Measurements from ENCODE around the gene KIAA0753.

KIAA0753 gene

DNA sequence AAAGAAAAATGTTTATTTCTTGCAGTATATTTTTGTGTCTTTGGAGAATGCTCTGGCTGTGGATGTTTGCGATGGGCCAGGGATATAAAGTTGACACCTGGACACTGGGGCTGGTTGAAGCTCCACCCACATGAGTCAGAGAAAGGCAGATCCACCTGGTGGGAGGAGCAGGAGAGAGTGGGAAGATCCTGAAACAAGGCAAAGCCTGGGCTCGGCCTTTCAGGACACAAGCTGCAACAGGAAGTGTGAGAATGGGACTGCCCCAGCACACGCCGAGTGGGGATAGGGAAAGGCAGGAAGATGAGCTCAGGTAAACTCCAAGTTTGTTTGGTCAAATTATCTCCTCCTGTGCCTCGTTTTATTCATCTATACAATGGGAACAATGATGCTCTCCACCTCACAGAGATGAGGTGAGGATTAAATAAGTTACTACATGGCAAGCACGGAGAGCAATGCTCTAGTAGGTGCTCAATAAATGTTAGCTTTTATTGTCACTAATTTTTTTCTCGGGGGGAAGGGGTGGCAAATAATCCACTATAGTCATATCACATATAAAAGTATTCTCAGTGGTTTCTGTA is 62.7 kb downstream of the KIAA0753 start:
- no peak overlapping the region for H3K4me2 ChIP-seq (ENCODE audit: low read length)

DNA sequence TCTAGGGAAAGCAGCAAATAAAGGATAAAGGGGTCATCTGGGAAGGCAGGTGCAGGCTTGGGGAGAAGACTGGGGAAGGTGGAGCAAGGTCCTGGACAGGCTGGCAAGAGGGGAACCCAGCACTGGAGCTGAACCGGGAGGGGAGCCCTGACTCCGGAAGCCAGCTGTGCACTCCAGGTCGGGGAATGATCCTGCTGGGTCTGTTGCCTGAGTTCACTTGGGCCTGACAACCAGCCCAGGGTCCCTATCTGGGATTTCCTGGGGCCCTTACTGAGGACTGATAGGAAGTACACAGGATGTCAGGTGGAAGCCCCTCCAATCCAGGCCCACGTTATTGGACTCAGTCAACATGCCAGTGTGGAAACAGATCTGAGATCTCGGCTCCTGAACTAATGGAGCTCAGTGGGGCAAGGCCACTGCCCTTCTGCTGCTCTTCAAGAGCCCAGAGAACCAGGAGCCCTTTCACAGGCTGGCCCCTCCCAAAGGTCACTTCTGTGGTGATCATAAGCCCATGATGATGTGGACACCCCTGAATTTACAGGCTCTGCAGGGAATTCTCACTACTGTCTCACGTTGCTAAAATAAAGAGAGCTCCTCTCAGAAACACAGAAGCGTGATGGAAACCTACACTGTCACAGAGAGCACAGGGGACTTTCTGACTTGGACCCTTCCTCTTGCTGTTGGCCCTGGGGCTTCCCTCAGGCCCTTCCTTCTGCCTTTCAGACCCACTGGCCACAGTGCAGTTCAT is 64.3 kb downstream of the KIAA0753 start:
- Histone ChIP-seq H3K4me1 (ENCODE audit: low read length) (no peaks in the 10 kb centered on the region), H2AFZ (ENCODE audit: low read depth, low read length) (no peak overlapping the region), H3K9ac (ENCODE audit: low read length) (no peak overlapping the region), H3K79me2 (ENCODE audit: low read length) (no peaks in the 10 kb centered on the region), H3K27ac (ENCODE audit: low read length) (no peak overlapping the region), H4K20me1 (ENCODE audit: insufficient read depth, low read length) (no peaks in the 10 kb centered on the region), H3K36me3 (replicated peaks; ENCODE audit: low read depth, low read length) (no peaks in the 10 kb centered on the region), H3K4me2 (ENCODE audit: low read length) (no peak overlapping the region), H3K27me3 (ENCODE audit: low read depth, low read length) (no peaks in the 10 kb centered on the region), H3K4me3 (ENCODE audit: low read length) (no peak overlapping the region), H3K9me3 (ENCODE audit: insufficient read depth, low read length) (no peaks in the 10 kb centered on the region)
- TF ChIP-seq, protein P1, sequence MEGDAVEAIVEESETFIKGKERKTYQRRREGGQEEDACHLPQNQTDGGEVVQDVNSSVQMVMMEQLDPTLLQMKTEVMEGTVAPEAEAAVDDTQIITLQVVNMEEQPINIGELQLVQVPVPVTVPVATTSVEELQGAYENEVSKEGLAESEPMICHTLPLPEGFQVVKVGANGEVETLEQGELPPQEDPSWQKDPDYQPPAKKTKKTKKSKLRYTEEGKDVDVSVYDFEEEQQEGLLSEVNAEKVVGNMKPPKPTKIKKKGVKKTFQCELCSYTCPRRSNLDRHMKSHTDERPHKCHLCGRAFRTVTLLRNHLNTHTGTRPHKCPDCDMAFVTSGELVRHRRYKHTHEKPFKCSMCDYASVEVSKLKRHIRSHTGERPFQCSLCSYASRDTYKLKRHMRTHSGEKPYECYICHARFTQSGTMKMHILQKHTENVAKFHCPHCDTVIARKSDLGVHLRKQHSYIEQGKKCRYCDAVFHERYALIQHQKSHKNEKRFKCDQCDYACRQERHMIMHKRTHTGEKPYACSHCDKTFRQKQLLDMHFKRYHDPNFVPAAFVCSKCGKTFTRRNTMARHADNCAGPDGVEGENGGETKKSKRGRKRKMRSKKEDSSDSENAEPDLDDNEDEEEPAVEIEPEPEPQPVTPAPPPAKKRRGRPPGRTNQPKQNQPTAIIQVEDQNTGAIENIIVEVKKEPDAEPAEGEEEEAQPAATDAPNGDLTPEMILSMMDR (IDR thresholded peaks at IDR 0.05; ENCODE audit: low read depth, low read length), result no peak
- TF ChIP-seq EZH2phosphoT487 (IDR thresholded peaks at IDR 0.05; ENCODE audit: low read depth), result no peak

More for the DNA sequence above, 62.7 kb downstream of the KIAA0753 start:
- no peaks in the 10 kb centered on the region for H3K36me3 ChIP-seq (replicated peaks; ENCODE audit: low read depth, low read length)
- no peaks in the 10 kb centered on the region for H3K4me1 ChIP-seq (ENCODE audit: low read length)
- no peaks in the 10 kb centered on the region for H3K27me3 ChIP-seq (ENCODE audit: low read depth, low read length)
- no peak for TF ChIP-seq EZH2phosphoT487 (IDR thresholded peaks at IDR 0.05; ENCODE audit: low read depth)
- TF ChIP-seq, protein P1 (IDR thresholded peaks at IDR 0.05; ENCODE audit: low read depth, low read length), result no peak
- no peaks in the 10 kb centered on the region for H3K9me3 ChIP-seq (ENCODE audit: insufficient read depth, low read length)
- no peak overlapping the region for H3K9ac ChIP-seq (ENCODE audit: low read length)
- no peak overlapping the region for H3K27ac ChIP-seq (ENCODE audit: low read length)
- no peak overlapping the region for H3K4me3 ChIP-seq (ENCODE audit: low read length)
- H2AFZ ChIP-seq (ENCODE audit: low read depth, low read length), result no peak overlapping the region
- no peaks in the 10 kb centered on the region for H3K79me2 ChIP-seq (ENCODE audit: low read length)
- H4K20me1 ChIP-seq (ENCODE audit: insufficient read depth, low read length), result no peaks in the 10 kb centered on the region

DNA sequence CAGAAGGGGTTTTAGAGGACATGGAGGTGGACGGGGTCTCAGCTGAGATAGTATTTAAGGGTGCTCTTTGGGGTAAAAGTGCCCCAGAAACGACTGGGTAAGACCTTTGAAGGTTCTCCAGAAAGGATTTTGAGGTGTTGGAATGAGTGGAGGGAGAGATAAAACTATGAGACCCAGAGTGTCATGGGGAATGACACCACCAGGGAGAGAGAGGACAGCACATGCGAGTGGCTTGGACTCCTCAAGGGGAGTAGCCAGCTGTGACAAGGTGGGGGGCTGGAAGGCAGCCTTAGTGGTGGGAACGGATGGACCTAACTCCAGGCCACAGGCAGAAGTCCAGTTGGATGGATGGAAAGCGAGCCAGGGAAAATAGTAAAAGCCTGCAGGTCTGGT is 64.9 kb downstream of the KIAA0753 start:
- Histone ChIP-seq H3K4me2 (ENCODE audit: low read length) (no peak overlapping the region), H3K4me1 (ENCODE audit: low read length) (no peaks in the 10 kb centered on the region), H3K27ac (ENCODE audit: low read length) (no peak overlapping the region), H3K9me3 (ENCODE audit: insufficient read depth, low read length) (no peaks in the 10 kb centered on the region), H3K27me3 (ENCODE audit: low read depth, low read length) (no peaks in the 10 kb centered on the region), H2AFZ (ENCODE audit: low read depth, low read length) (no peak overlapping the region), H3K4me3 (ENCODE audit: low read length) (no peak overlapping the region), H3K9ac (ENCODE audit: low read length) (no peak overlapping the region), H4K20me1 (ENCODE audit: insufficient read depth, low read length) (no peaks in the 10 kb centered on the region), H3K79me2 (ENCODE audit: low read length) (no peaks in the 10 kb centered on the region), H3K36me3 (replicated peaks; ENCODE audit: low read depth, low read length) (no peaks in the 10 kb centered on the region)
- TF ChIP-seq, protein P1 (IDR thresholded peaks at IDR 0.05; ENCODE audit: low read depth, low read length), result no peak
- TF ChIP-seq EZH2phosphoT487 (IDR thresholded peaks at IDR 0.05; ENCODE audit: low read depth), result no peak

DNA sequence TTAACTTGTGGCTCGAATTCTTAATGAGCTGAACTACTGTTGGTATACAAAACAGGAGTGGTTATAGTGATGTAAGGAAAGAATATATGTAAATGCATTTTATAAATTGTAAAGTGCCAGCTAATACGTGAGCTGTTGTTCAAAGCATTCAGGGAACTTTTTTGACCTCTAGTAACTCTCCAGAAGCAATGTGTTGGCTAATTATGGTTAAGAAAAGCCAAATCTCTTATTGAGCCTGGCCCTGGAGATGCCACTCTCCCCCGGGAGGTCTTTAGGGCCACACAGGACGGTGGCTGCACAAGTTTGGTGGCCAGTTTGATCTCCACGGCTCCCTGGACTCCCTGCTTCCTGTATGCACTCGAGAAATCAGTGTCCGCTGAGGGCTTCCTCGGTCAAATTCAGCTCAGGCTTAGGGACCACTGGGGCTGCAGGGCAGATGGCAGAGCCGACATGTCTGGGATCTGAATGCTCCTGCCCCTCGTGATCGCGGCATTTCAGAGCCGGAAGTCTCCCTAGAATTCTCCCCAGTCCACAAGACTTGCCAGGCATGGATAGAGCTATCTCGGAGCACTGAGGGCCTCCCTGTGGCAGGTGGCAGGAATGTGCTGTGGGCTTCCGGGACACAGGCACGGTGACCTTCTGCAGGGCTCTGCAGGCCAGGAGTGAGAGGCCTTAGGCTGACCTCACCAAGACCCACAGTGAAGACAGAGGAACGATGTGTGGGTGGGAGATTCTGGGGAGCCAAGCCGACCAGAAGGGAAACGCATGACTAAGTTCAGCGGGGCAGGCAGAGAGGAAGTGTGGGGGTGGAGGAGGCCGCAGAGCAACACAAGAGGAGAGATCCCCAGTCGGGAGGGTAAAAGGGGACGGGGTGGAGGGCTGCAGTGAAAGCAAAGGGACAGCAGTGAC is 65.6 kb downstream of the KIAA0753 start:
- TF ChIP-seq, protein P1 (IDR thresholded peaks at IDR 0.05; ENCODE audit: low read depth, low read length), result no peak
- no peak for TF ChIP-seq EZH2phosphoT487 (IDR thresholded peaks at IDR 0.05; ENCODE audit: low read depth)
- H3K9ac ChIP-seq (ENCODE audit: low read length), result no peak overlapping the region
- H3K4me1 ChIP-seq (ENCODE audit: low read length), result no peaks in the 10 kb centered on the region
- no peaks in the 10 kb centered on the region for H3K27me3 ChIP-seq (ENCODE audit: low read depth, low read length)
- no peaks in the 10 kb centered on the region for H3K9me3 ChIP-seq (ENCODE audit: insufficient read depth, low read length)
- H4K20me1 ChIP-seq (ENCODE audit: insufficient read depth, low read length), result no peaks in the 10 kb centered on the region
- no peaks in the 10 kb centered on the region for H3K36me3 ChIP-seq (replicated peaks; ENCODE audit: low read depth, low read length)
- no peak overlapping the region for H3K27ac ChIP-seq (ENCODE audit: low read length)
- no peak overlapping the region for H3K4me3 ChIP-seq (ENCODE audit: low read length)
- no peak overlapping the region for H3K4me2 ChIP-seq (ENCODE audit: low read length)
- H2AFZ ChIP-seq (ENCODE audit: low read depth, low read length), result no peak overlapping the region
- H3K79me2 ChIP-seq (ENCODE audit: low read length), result no peaks in the 10 kb centered on the region
